Omental fat pad (tissue), 4 donors: ENCODE data around the gene PPIB. TPM values are rescaled to one million over a fixed set of nuclear protein-coding genes. Genes with fewer than 3 reads are reported as not detected.
"Not testable (repeated sequence)": the region's sequence is repeated elsewhere in the genome, so short reads cannot be mapped to it uniquely, and the experiment has no call there.

Experiments
- ATAC-seq: fragments of 150-250 bp; one replicate; pipeline ENCODE4 v1.9.1; 2016; ENCODE audit warnings: mild to moderate bottlenecking, moderate library complexity; ENCODE audit not compliant: low FRiP score
- DNase-seq: peaks from one replicate; pipeline ENCODE4 v3.0.0-alpha.2; 2019; ENCODE audit warnings: low spot score
- total RNA-seq, 4 donors: library from RNA; depleted of rRNA; stranded (reverse); fragments of >200 nt; gene quantifications; one replicate each; pipeline ENCODE4 v1.1.0, GENCODE V29; 2016
- TF ChIP-seq, protein P1 (sequence below), 3 donors: fragments of 450-650 bp; IDR thresholded peaks; one replicate each; pipeline ENCODE4 v1.5.1; 2016 to 2017; ENCODE audit warnings: antibody characterized with exemption in 3 of 3, mild to moderate bottlenecking in 3 of 3, moderate library complexity in 2 of 3

PPIB gene
- total RNA-seq, 4 donors from 2014 or later, result 244 to 431 (median 373) TPM

DNA sequence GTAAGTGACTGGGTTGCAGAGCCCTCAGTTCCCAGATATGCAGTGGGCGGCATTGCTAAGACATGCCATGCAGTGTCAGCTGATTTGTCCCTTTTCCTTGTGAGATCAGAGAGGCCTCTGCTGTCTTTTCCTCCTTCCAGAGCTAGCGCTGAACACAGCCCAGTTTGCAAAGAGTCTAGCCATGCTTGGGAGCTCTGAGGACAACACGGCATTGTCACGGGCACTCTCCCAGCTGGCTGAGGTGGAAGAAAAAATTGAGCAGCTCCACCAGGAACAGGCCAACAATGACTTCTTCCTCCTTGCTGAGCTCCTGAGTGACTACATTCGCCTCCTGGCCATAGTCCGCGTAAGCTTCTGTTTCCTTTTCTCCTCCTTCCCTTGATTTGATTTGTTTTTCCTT is 31.3 kb downstream of the PPIB start:
- DNase-seq, result no peak
- TF ChIP-seq, protein P1, sequence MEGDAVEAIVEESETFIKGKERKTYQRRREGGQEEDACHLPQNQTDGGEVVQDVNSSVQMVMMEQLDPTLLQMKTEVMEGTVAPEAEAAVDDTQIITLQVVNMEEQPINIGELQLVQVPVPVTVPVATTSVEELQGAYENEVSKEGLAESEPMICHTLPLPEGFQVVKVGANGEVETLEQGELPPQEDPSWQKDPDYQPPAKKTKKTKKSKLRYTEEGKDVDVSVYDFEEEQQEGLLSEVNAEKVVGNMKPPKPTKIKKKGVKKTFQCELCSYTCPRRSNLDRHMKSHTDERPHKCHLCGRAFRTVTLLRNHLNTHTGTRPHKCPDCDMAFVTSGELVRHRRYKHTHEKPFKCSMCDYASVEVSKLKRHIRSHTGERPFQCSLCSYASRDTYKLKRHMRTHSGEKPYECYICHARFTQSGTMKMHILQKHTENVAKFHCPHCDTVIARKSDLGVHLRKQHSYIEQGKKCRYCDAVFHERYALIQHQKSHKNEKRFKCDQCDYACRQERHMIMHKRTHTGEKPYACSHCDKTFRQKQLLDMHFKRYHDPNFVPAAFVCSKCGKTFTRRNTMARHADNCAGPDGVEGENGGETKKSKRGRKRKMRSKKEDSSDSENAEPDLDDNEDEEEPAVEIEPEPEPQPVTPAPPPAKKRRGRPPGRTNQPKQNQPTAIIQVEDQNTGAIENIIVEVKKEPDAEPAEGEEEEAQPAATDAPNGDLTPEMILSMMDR (IDR thresholded peaks at IDR 0.05), result no peak
- ATAC-seq, result no peak

DNA sequence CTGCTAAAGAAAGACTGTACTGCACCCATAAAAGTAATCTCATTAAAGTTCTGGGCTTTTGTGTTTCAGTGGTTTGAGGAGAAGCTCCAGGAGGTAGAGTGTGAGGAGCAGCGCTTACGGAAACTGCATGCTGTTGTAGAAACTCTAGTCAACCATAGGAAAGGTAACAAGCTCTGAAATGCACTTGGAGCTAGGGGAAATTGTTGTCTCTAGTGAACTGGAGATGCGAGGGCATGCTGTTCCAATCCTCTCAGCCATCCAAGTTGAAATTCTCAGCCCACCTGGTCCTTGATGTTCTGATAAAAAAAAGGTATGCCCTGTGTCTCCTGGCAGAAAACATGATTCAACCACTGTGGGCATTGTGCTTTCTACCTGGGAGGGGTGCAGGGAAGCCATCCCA is 32.7 kb downstream of the PPIB start:
- TF ChIP-seq, protein P1 (IDR thresholded peaks at IDR 0.05), result no peak
- no peak for ATAC-seq
- no peak for DNase-seq

DNA sequence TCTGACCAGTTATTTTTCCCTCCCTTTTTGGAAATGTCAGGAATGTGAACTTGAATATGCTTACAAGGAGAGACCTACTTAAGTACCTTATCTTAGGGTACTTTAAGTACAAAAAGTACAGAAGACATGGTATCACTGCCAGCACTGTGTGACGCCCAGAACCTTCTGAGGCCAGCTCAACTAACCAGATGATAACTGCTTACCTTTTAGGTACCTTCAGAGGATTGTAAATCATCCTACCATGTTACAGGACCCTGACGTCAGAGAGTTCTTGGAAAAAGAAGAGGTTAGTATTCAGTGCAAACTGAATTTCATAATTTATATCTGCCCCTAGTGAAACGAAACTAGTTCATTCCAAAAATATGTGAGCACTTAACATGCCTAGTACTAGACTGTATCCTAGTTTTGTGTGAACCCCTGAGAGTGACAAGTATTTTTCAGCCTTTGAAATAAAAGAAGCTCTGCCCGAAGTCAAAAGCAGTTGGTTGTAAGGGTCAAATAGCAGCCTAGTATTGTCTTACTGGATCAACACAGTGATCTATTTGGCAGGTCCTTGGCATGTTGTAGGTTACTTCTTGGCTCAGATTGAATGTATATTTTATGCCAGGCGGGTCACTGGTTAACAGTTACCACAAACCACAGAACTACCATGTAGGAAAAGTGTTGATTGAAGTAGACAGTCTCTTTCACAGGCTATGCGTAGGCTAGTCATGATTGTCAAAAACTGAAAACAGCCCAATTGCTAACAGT is 35.1 kb downstream of the PPIB start:
- ATAC-seq, result peak; percentile 89
- no peak for DNase-seq
- TF ChIP-seq, protein P1 (IDR thresholded peaks at IDR 0.05), result no peak

DNA sequence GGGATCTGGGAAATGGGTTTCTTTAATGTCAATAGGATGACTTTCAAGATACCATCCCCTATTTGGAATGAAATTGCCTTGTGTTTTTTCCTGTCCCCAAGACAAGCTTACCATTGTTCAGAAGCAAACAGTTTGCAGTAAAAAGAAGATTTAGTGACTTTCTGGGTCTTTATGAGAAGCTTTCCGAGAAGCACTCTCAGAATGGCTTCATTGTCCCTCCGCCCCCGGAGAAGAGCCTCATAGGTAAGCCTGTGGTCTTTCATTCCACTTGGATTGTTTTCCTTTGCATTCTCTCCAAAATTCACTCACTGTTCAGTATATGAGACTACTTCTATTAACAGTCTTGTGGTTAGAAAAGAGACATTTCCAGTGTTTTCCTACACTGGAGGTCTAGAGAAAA is 36.8 kb downstream of the PPIB start:
- DNase-seq (no peak), ATAC-seq (no peak)
- TF ChIP-seq, protein P1 (IDR thresholded peaks at IDR 0.05), result no peak

DNA sequence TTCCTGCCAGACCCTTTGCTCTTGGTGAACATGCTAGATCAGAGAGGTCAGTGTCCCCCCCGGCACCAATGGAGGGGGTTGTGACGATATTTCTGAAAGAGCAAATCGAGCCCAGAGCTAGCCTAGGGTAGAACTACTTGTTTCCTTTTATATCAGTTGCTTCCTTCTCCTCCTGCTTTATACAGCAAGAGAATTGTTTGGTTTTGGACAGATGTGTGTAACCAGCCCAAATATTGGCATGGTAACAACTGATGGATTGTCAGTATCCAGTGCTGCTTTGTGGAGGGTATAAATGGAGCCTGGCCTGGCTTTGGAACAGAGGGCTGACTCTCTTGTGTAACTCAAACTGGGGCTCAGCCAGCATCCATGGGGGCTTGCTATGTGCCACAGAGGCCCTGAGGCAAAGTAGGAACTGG is 39.9 kb downstream of the PPIB start:
- TF ChIP-seq, protein P1 (IDR thresholded peaks at IDR 0.05), result no peak
- no peak for DNase-seq
- no peak for ATAC-seq

DNA sequence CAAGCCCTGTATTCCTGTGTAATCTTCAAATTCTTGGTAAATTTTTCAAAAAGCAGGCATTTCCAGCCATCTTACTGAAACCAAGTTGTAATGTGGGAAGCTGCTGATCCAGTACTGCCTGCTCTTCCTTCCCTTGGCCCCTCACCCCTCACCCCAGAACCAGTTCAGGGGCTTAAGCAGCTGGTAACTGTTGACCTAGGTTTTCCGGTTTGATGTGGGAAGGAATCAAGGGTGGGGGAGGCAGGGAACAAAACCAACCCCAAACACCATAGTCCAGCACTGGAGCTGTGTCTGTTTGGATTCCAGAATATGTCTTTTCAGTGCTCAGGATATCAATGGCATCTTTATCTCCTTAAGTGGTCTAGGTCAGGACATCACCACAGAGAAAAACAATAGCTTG is 40.4 kb downstream of the PPIB start:
- ATAC-seq, result no peak
- TF ChIP-seq, protein P1 (IDR thresholded peaks at IDR 0.05), result no peak
- DNase-seq, result no peak

DNA sequence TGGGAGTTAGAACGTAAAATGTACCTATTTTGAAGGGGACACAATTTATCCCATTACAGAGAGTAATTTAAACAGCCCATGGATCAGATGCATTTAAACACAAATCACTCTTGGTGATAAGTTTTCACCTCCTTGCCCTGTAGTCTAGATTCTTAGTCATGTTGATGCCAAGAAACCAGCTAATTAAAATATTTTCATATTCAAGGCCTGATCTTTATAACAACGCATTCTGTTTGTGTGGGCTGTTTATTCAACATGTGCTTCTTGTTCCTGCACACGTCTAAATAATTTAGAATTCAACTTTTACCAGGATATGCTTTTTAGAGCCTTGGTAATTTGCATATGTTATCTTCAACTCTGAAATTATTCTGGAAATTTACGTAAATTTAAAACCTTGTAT is 41.2 kb downstream of the PPIB start:
- TF ChIP-seq, protein P1 (IDR thresholded peaks at IDR 0.05), result no peak
- DNase-seq (no peak), ATAC-seq (no peak)

DNA sequence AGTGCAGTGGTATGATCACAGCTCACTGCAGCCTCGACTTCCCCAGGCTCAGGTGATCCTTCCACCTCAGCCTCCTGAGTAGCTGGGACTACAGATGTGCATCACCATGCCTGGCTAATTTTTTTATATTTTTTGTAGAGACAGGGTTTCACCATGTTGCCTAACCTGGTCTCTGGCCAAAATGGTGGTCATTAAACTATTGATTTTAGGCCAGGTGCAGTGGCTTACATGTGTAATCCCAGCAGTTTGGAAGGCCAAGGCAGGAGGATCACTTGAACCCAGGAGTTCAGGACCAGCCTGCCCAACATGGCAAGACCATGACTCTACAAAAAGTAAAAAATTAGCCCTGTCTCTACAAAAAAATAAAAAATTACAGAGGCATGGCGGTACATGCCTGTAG is 42.5 kb downstream of the PPIB start:
- not testable (repeated sequence) for DNase-seq, ATAC-seq
